Pons (tissue), 1 donor: Measurements from ENCODE around the gene KDM5B.

ENCODE experiments used
- DNase-seq: peaks from one replicate; pipeline ENCODE4 v3.0.0-alpha.2; 2016; ENCODE audit warnings: low spot score

KDM5B gene

DNA sequence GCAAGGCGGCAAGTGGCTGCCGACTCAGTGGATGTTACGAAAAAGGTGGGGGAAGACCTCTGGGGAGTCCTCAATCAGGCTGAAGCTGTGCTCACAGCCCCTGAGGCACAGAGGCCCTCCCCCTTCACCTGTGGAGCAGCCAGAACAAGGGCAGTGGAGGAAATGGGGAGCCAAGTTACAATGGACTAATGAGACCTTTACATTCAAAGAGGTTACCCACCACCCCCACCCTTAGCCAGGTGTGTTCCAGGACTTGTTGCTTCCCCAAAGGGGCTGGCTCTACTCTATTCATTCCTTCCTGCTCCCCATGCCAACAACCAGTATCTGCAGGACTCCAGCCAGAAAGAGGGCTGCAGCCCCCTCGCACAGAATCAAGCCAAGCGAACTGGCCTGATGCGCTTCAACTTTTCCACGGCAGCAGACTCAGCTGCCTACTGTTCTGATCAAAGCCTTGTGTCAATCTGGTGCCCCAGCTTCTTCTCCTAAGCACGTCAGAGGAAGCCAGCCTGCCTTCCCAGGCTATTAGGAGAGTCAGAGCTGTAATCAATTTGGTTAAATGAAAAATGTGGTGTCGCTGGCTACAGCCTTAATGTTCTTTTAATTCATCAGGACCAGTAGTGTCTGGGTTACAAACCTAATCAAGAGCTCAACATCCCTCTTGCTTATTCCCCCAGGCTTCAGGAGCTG is 96.1 kb downstream of the KDM5B start:
- DNase-seq, result no peak

DNA sequence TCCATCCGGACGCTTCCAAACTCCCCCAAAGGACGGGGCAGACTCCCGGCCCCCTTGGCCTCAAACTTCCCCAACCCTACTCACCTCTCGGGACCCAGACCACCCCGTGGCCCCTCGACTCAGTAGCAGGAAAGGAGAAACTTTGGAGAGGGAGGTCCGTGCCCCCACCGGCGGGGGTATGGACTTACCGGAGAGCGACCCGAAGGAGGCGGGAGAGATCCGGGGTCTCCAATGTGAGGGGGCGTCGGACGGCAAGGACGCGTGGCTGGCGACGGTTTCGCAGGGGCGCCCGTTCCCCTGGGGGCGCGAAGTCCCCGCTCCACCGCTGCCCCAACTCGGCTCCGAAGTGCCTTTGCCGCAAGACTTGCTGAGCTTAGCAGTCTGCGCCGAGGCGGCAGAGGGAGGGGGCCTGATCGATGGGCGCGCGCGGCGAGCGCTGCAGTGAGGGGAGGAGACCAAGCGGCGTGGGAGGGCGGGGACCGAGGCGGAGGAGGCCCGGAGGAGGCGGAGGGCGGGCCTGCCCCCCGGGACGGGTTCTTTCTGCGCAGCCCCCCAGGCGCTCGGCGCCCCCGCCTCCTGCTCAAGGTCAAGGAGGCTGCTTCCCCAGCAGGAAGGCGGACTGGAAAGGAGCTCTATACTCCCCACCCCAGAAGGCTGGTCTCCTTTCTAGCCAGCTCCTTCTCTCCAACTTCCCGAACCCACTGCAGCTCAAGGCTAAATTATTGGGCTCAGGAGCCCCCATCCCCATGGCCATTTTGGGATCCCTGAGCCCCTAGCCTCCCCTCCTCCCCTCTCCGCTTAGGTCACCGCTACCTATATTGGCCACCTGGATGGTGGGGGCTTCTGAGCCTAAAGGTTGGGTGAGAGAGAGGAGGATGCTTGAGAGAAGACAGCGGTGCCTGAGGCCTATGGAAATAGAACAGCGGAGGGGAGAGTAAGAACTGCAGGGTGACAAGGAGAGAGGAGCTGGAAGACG is 97.9 kb downstream of the KDM5B start, which contains the start of gene SYT2:
Gene SYT2, minus strand, starts transcription at position 385 of the 976 bp plus-strand sequence. CDS start 104,682 bp downstream, outside the sequence.
- DNase-seq, result no peak

DNA sequence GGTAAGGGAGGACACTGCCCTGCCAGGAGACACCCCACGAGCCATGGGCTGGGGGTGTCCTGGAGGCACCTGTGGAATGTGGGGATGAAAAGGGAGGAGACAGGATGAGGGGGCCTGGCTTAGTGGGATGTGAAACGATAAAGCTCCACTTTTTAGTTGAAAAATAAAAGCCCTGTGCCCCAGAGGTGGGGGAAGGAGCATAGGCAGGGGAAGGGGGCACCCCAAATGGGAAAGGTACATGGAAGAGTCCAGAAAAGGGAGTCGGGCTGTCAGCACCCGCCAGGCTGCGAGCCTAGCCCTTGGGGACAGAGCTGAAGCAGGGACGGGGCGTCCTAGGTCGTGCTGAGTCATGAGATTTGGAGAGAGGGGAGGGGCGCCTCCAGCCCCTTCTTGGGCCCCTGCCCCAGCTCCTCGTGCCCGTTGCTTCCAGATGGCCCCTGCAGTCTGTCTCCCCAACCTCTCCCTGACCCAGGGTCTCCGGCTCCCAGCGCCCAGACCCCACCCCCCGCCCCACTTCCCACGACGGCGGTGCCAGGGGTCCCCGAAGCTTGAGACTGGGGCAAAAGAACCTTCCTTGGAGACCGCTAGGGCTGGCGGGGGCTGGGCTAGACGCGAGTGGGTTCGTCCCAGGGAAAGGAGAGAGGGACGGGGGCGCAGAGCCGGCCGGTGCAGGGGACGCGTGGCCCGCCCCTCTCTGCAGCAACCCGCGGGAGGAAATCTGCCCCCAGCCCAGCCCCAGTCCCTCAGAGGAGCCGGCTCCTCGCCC is 98.8 kb downstream of the KDM5B start:
- no peak for DNase-seq

DNA sequence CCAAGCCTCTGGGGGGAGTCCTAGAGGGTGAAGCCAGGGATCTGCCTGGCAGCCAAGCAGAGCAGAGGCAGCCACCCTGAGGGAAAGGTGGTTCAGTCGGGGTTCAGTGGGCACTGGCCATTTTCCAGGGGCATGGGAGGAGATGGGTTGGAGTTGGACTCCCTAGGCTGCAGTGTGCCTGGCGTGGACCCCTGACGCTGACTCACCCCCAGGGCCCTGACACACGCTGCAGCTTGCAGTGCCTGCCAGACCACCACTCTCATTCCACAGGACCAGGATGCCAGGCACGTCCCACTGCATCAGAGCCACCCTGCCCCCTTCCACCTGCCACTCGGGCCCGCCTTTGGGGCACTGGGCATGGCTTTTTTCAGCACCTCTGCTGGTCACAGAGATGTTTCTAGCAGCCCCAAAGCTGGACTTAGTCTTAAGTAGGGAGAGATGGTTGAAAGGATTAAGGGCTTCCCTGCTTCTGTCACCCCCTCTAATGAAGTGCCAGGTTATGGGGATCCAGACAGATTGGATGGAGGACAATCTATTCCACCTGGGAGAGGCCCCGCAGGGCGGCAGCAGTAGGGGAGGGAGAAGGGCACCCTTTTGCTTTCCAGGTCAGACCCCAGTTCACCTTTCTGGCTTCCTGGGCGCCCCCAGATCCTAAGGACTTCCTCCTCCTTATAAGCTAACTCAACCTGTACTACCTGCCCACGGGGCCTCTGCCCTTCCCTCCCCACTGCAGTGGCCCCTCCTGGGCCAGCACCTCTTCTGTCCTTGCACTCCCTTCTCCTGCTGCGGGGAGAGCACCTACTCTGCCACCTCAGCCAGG is 99.6 kb downstream of the KDM5B start:
- no peak for DNase-seq

DNA sequence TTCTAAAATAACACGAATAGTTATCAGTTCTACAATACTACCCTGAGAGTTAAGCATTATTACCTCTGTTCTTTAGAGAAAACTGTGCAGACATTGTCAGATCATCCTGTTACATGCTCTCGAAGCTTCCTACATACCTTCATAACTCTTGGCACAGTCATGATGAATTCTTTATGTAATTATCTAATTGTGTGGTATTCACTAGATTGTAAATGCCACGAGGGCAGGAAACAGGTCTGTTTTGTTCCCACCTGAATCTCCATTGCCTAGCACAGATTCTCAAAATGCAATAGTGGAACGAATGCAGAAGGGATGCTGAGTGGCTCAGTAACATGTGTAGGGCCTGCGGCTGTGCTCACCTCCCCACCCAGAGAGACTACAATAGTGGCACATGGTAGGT is 101.4 kb downstream of the KDM5B start:
- DNase-seq, result no peak

DNA sequence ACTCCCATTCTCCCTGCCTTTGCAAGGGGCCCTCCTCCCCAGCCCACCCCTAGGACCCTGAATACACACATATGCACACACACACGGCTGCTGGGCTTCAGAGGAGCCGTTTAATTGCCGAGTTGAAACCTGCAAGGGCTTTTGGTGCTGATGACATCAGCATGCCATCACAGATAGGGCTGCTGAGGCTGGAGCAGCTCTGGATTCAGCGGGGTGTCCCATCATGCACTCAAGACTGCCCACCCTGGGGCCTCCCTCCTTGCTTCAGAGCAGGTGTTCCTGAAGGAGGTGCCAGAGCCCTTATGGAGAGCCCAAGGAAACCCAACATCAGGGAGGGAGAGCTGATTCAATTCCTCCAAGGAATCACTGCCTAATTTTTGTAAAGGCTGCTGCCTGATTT is 103.6 kb downstream of the KDM5B start:
- no peak for DNase-seq

DNA sequence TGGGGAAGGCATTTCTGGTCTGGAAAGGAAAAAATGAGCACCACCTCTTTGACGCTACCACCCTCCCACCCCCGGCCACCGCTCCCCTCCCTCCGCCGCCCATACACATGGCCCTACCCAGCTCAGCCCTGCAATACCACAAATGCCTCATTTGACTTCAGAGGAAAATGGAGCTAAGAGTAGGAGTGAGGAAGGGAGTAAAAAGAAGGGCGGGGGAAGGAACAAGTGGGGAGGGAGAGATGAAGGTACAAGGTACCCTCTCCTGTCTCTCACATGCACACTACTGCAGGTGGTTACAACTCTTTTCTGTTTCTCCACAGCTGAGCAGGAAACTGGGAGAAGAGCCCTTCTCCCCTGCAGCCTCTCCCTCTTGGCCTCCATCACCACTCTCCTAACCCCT is 105.0 kb downstream of the KDM5B start:
- DNase-seq, result no peak

DNA sequence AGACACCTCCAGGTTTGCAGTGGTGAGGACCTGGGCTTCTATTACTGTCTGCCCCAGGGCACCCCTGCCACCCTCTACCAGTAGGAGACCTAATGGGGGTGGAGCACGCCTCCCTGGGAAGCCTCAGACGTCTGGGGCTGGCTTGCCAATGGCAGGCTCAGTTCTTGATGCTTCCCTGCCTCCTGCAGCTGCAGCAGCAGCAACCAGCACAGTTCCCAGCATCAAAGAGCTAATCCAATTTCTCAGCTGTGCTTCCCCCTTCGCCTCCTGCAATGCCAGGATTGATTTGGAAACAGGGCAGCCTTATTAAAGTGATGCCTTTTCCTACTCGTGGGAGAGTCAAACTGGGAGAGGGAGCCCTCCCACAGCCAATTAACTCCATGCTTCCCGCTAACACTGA is 106.1 kb downstream of the KDM5B start:
- no peak for DNase-seq

DNA sequence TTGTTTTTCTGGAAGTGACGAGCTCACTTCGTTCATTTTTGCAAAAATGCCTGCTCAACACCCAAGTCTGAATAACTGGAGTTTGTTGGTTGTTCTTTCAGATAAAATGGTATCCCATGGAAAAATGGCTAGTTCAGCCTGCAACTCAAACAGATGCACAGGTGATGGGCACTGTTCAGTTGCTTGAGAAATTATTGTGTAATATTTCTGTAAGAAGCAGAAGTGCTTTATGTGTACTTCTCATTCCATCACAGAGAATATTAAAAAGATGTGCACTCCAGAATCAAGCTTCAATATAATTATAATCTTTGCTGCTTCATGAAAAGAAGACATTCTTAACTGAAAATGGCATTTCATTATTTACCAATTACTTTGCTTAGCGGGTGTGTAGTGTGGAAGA is 107.0 kb downstream of the KDM5B start:
- DNase-seq, result no peak

DNA sequence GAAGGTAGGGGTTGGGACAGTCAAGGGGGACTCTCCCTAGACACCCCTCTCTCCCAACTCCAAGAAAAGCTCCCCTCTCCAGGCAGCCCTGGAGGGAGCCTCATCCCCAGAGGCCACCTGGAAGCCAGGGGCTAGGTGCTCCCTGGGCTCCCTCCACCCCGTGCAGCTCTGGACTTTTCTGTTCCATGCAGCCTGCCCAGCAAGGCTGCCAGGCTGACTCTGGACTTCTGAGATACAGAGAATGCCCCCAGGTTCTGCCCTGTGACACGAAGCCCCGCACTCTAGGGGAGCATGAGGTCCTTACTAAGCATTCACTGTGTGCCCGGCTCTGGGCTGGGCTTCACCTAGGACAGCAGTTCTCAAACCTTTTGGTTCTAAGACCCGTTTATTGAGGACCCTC is 108.2 kb downstream of the KDM5B start:
- no peak for DNase-seq

DNA sequence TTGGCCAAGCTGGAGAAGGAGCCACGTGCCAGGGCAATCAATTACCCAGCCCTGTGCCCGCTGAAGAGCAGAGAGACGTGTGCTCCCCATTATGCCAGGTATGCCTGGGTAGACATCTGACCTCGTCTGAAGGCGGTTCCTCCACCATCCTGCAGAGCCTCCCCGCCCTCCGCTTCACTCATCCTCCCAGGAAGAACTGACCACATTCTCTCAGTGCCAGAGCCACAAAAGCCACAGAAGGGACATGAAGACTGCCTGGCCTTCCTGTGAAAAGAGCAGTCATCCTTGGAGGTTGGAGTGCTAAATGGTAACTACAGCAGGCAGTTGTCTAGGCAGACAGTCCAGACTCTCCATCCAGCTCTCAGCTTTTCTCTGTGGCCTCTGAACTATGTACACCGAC is 109.9 kb downstream of the KDM5B start:
- DNase-seq, result no peak

DNA sequence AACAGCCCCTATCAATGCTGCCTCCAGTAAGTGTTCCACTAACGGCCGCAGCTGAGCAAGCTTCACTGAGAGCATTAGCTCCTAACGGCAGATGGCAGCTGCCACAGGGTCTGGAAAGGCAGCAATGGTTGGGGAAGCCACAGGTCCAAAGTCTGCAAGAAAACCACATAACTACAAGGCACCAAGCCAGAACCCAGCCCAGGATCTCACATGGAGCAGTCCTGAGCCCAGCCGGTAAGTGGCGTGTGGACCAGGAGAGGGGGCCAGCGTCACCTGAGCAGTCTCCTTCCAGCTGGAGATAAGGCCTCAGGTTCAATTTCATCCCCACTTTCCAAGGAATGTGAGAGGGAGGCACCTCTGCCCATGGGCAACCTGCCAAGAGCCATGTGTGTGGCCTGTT is 111.2 kb downstream of the KDM5B start:
- no peak for DNase-seq

DNA sequence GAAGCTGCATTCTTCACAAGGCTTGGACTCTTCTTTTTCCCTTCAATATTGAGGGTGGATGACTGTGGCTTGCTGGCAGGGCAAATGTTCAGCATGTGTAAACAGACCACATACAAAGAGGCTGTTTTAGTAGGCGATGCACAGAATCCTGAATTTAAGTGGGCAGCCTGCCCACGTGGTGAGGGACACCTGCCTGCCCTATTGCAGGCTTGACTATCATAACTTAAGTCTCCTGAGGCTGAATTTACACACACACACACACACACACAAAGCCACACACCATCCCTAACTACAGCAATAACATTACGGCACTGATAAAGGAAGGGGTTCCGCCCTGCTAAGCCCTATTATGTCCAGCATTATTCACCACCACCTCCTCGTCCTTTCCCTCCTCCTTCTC is 113.9 kb downstream of the KDM5B start:
- no peak for DNase-seq

DNA sequence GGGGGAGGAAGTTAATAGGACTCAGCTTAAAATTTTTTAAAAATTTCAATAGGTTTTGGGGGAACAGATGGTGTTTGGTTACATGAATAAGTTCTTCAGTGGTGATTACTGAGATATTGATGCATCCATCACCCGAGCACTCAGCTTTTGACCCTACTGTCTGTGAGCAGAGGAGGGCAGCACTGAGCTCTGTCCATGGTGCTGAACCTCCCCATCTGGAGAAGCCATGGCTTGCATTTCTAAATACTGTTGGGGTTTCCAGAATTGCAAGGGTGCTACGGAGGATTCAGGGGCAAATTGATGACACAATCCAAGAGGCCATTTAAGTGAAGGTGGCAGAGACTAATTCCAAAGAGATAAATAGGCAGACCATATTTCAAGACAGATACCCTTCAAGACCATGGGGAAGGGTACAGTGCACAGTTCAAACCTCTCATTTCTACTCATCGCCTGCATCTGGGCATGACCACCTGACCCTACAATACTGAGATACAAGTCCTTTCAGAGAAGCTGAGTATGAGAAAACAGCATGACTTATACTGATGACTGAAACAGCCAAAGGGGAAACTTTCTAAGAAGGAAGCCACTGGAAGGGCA is 115.2 kb downstream of the KDM5B start:
- DNase-seq, result peak; percentile 46

DNA sequence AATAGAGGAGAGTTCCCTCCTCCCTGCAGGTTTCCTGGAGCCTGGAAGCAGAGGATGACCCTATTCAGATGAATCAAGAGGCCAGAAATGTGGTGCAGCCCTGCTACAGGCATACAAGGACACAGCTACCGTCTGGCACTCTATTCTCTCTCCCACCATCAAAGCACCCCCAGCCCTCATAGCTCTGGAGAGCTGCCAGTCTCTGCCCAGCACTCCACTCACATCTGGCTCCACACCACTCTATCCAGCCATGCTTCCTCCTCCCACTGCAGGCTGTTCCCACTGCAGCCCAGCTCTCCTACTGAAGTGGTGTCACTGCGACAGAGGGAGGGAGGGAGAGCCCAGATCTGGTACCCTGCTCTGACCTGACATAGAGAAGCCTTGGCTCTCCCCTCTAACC is 116.4 kb downstream of the KDM5B start:
- no peak for DNase-seq

DNA sequence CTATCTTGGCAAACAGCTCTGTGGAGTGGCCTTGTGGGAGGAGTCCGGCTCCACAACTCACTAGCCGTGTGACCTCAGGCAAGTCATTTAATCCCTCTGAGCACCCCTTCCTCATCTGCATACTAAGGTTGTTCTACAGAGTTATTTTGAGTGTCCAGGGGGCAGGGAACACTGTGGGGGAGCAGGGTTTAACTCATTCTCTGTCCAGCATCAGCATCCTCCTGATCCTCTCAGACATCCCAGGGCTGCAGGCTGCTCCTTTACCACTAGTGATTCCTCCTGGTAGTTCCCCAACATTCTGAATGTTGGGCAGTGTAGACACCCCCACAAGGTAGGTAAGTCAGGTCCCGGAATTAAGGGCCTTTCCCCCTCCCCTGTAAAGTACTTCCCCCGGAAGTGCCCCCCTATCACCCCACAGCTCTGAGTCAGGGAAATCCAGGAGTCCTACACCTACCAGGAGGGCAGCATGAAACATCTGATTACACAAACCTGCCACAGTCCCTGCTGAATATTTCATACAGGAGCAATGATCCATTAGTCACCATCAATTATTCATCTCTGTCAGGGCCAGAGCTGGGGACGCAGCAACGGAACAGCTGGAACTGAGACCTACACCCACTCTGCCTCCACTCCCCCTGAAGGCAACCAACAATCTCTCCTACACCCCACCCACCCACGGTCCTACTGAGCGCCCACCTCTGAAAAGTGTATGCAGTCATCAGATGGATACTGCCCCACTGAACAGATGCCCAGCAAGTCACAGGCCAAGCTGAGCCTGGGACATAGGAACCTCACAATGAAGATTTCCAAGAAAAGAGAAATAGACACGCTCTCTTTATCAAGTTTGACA is 118.5 kb downstream of the KDM5B start:
- DNase-seq, result no peak

DNA sequence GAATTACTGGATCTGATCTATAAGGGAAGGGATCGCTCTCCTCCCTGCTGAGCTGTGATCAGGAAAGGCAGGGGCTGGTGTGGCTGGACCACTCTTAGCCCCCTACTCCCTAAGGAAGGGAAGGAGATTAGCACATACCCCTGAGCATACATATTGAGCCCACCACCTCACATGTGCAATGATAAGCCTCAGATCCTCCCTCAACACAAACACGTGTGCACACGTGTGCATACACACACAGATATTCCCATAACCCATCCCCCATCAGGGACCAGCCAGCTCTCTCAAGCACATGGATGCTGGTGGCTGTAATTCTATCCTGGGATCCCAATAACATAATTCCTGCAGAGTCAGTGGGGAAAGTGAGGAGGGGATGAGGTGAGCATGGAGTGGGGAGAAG is 119.1 kb downstream of the KDM5B start:
- no peak for DNase-seq

DNA sequence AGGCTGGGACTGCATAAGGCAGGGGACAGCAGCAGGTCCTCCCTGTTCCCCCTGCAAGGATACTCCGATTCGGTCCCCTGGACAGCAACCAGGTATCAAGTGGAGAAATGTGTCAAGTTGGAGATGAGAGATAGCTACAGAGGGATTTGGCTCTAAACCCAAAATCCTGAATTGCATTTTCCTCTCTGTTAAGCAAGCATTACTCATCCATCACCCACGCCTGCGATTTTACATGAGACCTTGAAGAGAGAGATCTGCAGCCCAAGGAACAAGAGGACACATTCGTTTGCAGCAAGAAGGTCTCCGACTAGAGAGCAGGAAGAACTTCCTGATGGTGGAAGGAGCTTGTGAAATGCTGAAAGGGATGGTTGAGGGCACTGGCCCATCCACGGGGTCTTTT is 119.8 kb downstream of the KDM5B start:
- DNase-seq, result peak; percentile 16

DNA sequence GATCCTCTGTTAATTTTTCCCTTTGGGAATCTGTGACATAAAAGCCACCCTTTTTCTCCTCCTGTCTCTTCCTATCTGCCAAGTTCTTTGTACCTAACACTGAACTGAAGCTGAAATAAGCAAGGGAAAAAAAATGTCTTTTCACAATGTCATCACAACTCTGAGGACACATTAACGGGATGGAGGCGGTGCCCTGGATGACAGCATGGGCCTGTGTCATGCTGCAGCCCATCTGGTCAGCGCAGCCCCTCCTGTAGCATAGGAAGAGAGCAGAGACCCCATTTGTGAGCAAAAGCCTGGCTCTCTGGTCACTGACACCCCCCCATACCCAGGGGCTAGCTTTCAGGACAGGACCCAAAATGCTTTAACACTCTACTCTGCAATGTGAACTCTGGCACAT is 120.4 kb downstream of the KDM5B start:
- no peak for DNase-seq

DNA sequence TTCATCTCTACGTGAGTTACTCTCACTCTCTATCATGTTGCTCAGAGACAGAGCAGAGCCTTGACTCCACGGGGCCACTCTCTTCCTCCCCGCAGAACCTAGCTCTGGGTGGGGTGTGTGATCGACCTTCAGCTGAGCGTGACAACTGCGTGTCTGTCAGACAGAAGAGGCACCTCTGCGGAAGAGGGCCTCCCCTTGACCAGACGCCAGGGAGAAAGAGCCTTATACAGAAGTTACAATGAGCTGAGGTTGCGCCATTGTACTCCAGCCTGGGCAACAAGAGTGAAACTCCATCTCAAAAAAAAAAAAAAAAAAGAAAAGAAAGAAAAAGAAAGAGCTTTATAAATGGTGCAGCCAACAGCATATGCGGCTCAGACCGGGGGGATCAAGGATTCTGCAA is 120.9 kb downstream of the KDM5B start:
- DNase-seq, result no peak
